Measurements from ENCODE around the gene ANO8.
A peak's percentile ranks its signal among the peaks of the same experiment; 100 is the strongest.
"Not testable (repeated sequence)": the region's sequence is repeated elsewhere in the genome, so short reads cannot be mapped to it uniquely, and the experiment has no call there.

Gene ANO8

GRCh38 chr19:17334414-17335409, at the start of gene ANO8:
TSS of gene ANO8 (minus strand) at chr19:17334855. CDS start at chr19:17334670, 185 bp downstream.
- DNase-seq = peak; percentile 98

- DNase-seq = no peak
Measured at GRCh38 chr19:17380426-17381138, 45.9 kb upstream of the ANO8 start.

- no peak for DNase-seq
Measured at GRCh38 chr19:17379221-17379631, 44.6 kb upstream of the ANO8 start.

GRCh38 chr19:17378271-17378670, 43.6 kb upstream of the ANO8 start:
- DNase-seq = no peak

GRCh38 chr19:17376935-17377600, 42.4 kb upstream of the ANO8 start, which contains the start of gene PLVAP:
TSS of gene PLVAP (minus strand) at chr19:17377342. CDS start at chr19:17377288, 54 bp downstream.
- DNase-seq = no peak

- DNase-seq = no peak
Measured at GRCh38 chr19:17370026-17370587, 35.5 kb upstream of the ANO8 start.

GRCh38 chr19:17365361-17365760, 30.7 kb upstream of the ANO8 start:
- DNase-seq = no peak

- DNase-seq = not testable (repeated sequence)
Measured at GRCh38 chr19:17363852-17364605, 29.4 kb upstream of the ANO8 start.

- no peak for DNase-seq
Measured at GRCh38 chr19:17359905-17360800, 25.5 kb upstream of the ANO8 start.

GRCh38 chr19:17358395-17358794, 23.7 kb upstream of the ANO8 start:
- no peak for DNase-seq

- DNase-seq = peak; percentile 77
Measured at GRCh38 chr19:17357724-17358123, 23.1 kb upstream of the ANO8 start.

GRCh38 chr19:17357078-17357666, 22.5 kb upstream of the ANO8 start:
- no peak for DNase-seq

GRCh38 chr19:17353386-17353785, 18.7 kb upstream of the ANO8 start:
- no peak for DNase-seq

GRCh38 chr19:17352608-17353280, 18.1 kb upstream of the ANO8 start:
- no peak for DNase-seq

- DNase-seq = peak; percentile 17
Measured at GRCh38 chr19:17351815-17352435, 17.3 kb upstream of the ANO8 start.

GRCh38 chr19:17348700-17349099, 14.0 kb upstream of the ANO8 start:
- DNase-seq = peak; percentile 67

- DNase-seq = no peak
Measured at GRCh38 chr19:17347877-17348276, 13.2 kb upstream of the ANO8 start.

GRCh38 chr19:17347361-17347760, 12.7 kb upstream of the ANO8 start:
- no peak for DNase-seq

- DNase-seq = peak; percentile 61
Measured at GRCh38 chr19:17346109-17346671, 11.5 kb upstream of the ANO8 start.

All from DMS53 (cell line).